HG03469 (cell line): ENCODE results near the gene DIO2.

ENCODE experiments used
- ATAC-seq: cut with Tn5 transposase; IDR thresholded peaks from one replicate; pipeline ENCODE4 v1.9.1; 2021; ENCODE audit warnings: mild to moderate bottlenecking, moderate library complexity, moderate number of reproducible peaks; ENCODE audit not compliant: unreplicated experiment

The DIO2 gene

GRCh38 chr14:80211153-80212022 lies at the start of gene DIO2:
Gene DIO2, minus strand, starts transcription at chr14:80211504. Its CDS starts 32 bp downstream, at chr14:80211472.
- ATAC-seq, result no peak

GRCh38 chr14:80260645-80261044 lies 49.3 kb upstream of the DIO2 start:
- no peak for ATAC-seq

GRCh38 chr14:80239631-80240030 lies 28.3 kb upstream of the DIO2 start:
- ATAC-seq, result no peak

- no peak for ATAC-seq
These were observed 25.8 kb upstream of the DIO2 start for GRCh38 chr14:80237143-80237542.

- no peak for ATAC-seq
These were observed 22.3 kb upstream of the DIO2 start for GRCh38 chr14:80233470-80234089.

GRCh38 chr14:80231702-80232101 lies 20.4 kb upstream of the DIO2 start:
- no peak for ATAC-seq

GRCh38 chr14:80223696-80224465 lies 12.6 kb upstream of the DIO2 start:
- ATAC-seq, result no peak

- ATAC-seq, result no peak
These were observed 5.5 kb upstream of the DIO2 start for GRCh38 chr14:80216818-80217217.

- ATAC-seq, result no peak
These were observed 4.7 kb upstream of the DIO2 start for GRCh38 chr14:80215756-80216581.

GRCh38 chr14:80215081-80215480 lies 3.8 kb upstream of the DIO2 start:
- ATAC-seq, result no peak

GRCh38 chr14:80213602-80214001 lies 2.3 kb upstream of the DIO2 start:
- no peak for ATAC-seq

- no peak for ATAC-seq
These were observed 706 bp upstream of the DIO2 start for GRCh38 chr14:80212023-80212397.

- ATAC-seq, result no peak
These were observed 2.8 kb downstream of the DIO2 start for GRCh38 chr14:80208461-80208860.

GRCh38 chr14:80206351-80207080 lies 4.8 kb downstream of the DIO2 start:
- no peak for ATAC-seq

GRCh38 chr14:80202888-80203562 lies 8.3 kb downstream of the DIO2 start:
- ATAC-seq, result no peak

GRCh38 chr14:80200093-80200492 lies 11.2 kb downstream of the DIO2 start:
- no peak for ATAC-seq

GRCh38 chr14:80188571-80188970 lies 22.7 kb downstream of the DIO2 start:
- no peak for ATAC-seq

GRCh38 chr14:80186301-80186800 lies 25.0 kb downstream of the DIO2 start:
- no peak for ATAC-seq

- ATAC-seq, result no peak
These were observed 34.4 kb downstream of the DIO2 start for GRCh38 chr14:80176893-80177292.
